Esophagus squamous epithelium (tissue), 5 donors: ENCODE results near the gene LONP2. TPM values are rescaled to one million over a fixed set of nuclear protein-coding genes. Genes with fewer than 3 reads are reported as not detected.
"Not testable (repeated sequence)": the region's sequence is repeated elsewhere in the genome, so short reads cannot be mapped to it uniquely, and the experiment has no call there.

ENCODE experiments used
- DNase-seq: peaks from one replicate; lab custom pipeline; 2025; lab: John Stamatoyannopoulos, UW
- H3K27ac ChIP-seq, 4 donors: fragments of 200-600 bp; sonication (generic); one replicate each; pipeline ENCODE4 v1.5.1; 2016 to 2019; ENCODE audit warnings: mild to moderate bottlenecking in 1 of 4
- H3K27me3 ChIP-seq, 4 donors: fragments of 200-600 bp; sonication (generic); 1 replicate in 3 of 4; 2 replicates in 1 of 4; pipeline versions ENCODE4 v1.5.1 to v1.6.0; 2017 to 2021; ENCODE audit warnings: antibody characterized with exemption in 1 of 4
- H3K36me3 ChIP-seq, 3 donors: fragments of 200-600 bp; sonication (generic); one replicate each; pipeline ENCODE4 v1.5.1; 2016 to 2019
- H3K4me1 ChIP-seq, 3 donors: fragments of 200-600 bp; sonication (generic); one replicate each; pipeline ENCODE4 v1.5.1; 2017 to 2019
- H3K4me3 ChIP-seq, 4 donors: fragments of 200-600 bp; sonication (generic); 1 replicate in 3 of 4; 2 replicates in 1 of 4; pipeline ENCODE4 v1.5.1; 2016 to 2019; ENCODE audit warnings: mild to moderate bottlenecking in 2 of 4, moderate library complexity in 1 of 4
- H3K9me3 ChIP-seq, 3 donors: fragments of 200-600 bp; sonication (generic); one replicate each; pipeline ENCODE4 v1.5.1; 2016 to 2019
- POLR2A ChIP-seq, 4 donors: fragments of 450-650 bp; IDR thresholded peaks; one replicate each; pipeline ENCODE4 v1.6.1; 2017; ENCODE audit warnings: antibody characterized with exemption in 4 of 4, mild to moderate bottlenecking in 4 of 4, moderate library complexity in 3 of 4
- WGBS, 2 donors: methylation state at CpG; one replicate each; pipeline ENCODE4 v1.1.5; 2018; 5-methylcytosine and 5-hydroxymethylcytosine counted together
- intact Hi-C: fragments of 100-400 bp; cut with DNase I; formaldehyde crosslinking; loops from one replicate; pipeline ENCODE4 v1.15.0; 2022
- total RNA-seq, 4 donors: library from RNA; depleted of rRNA; stranded (reverse); fragments of >200 nt; gene quantifications; one replicate each; pipeline ENCODE4 v1.1.0, GENCODE V29; 2016
- TF ChIP-seq, protein P1 (sequence below), 6 experiments: fragments of 450-650 bp in 4 of 6; fragments of 200-600 bp in 2 of 6; sonication (generic) in 2 of 6; IDR thresholded peaks; one replicate each; pipeline ENCODE4 v1.5.1; 2016 to 2019; ENCODE audit warnings: antibody characterized with exemption in 6 of 6, mild to moderate bottlenecking in 4 of 6, moderate library complexity in 4 of 6
- donor health status: DM: yes; HTN: yes; CAD: no.

LONP2 gene
- total RNA-seq, 4 donors from 2014 or later: 30.9 to 57.2 (median 40.3) TPM

DNA sequence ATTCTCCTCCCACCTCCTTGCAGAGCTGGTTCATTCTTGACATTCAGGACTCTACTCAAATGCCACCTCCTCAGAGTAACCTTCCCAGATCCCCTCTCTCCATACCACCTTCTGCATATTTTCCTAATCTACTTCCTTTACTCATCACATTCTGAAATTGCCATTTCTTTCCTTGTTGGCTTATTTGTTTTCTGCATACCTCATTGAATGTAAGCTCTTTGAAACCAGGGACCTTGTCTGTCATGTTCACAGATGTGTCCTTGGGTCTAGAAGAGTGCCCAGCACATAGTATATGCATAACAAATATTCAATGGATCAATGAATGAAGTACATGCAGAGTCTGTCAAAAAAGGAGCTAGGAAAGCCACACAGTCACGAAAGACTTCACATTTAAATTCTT is 7.8 kb upstream of the LONP2 start:
- 84 to 100% methylated on average over 1 of the region's 1 CpG for WGBS, 2 donors
- H3K4me1 ChIP-seq: no peaks in the 10 kb centered on the region
- no peak for DNase-seq
- TF ChIP-seq, protein P1, sequence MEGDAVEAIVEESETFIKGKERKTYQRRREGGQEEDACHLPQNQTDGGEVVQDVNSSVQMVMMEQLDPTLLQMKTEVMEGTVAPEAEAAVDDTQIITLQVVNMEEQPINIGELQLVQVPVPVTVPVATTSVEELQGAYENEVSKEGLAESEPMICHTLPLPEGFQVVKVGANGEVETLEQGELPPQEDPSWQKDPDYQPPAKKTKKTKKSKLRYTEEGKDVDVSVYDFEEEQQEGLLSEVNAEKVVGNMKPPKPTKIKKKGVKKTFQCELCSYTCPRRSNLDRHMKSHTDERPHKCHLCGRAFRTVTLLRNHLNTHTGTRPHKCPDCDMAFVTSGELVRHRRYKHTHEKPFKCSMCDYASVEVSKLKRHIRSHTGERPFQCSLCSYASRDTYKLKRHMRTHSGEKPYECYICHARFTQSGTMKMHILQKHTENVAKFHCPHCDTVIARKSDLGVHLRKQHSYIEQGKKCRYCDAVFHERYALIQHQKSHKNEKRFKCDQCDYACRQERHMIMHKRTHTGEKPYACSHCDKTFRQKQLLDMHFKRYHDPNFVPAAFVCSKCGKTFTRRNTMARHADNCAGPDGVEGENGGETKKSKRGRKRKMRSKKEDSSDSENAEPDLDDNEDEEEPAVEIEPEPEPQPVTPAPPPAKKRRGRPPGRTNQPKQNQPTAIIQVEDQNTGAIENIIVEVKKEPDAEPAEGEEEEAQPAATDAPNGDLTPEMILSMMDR (IDR thresholded peaks at IDR 0.05): no peak
- no peak for TF ChIP-seq POLR2A (IDR thresholded peaks at IDR 0.05)
- H3K9me3 ChIP-seq: no peaks in the 10 kb centered on the region
- H3K27me3 ChIP-seq: no peaks in the 10 kb centered on the region
- H3K36me3 ChIP-seq: no peaks in the 10 kb centered on the region
- no peak overlapping the region for H3K4me3 ChIP-seq
- no peak overlapping the region for H3K27ac ChIP-seq
- intact Hi-C loops: no loop called here

DNA sequence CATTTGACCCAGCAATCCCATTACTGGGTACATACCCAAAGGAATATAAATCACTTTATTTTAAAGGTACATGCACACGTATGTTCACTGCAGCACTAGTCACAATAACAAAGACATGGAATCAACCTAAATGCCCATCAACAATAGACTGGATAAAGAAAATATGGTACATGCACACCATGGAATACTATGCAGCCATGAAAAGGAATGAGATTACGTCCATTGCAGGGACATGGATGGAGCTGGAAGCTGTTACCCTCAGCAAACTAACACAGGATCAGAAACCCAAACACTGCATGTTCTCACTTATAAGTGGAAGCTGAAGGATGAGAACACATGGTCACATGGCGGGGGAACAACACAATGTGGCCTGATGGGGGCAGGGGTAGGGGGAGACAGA is 4.0 kb upstream of the LONP2 start:
- H3K27ac ChIP-seq, intact Hi-C loops, H3K4me3 ChIP-seq, DNase-seq, H3K36me3 ChIP-seq, H3K9me3 ChIP-seq, H3K27me3 ChIP-seq: not testable (repeated sequence)
- H3K4me1 ChIP-seq: peaks cover 4 to 11% (median 8%) of the 10 kb centered on the region in 3 donors
- WGBS, 2 donors: 86 to 96% methylated on average over 3 of the region's 3 CpGs

DNA sequence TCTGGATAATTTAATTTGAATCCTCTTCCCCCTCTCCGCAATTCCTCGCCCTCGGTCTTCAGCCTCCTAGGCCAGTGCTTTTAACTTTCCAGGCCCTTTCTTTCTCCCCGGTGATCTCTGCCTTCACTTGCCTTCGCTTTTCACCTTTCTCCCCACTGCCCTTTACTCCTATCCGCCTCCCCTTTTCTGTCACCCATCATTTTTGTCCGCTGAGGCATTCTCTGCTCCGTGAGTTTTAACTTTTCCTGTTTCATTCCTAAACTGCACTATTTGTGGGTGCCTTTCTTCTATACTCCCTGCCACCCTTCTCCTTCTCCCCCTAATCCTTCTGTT is 729 bp downstream of the LONP2 start:
- TF ChIP-seq POLR2A (IDR thresholded peaks at IDR 0.05): no peak
- TF ChIP-seq, protein P1 (IDR thresholded peaks at IDR 0.05): no peak
- peaks cover 29 to 51% (median 29%) of the 10 kb centered on the region in 3 donors for H3K4me1 ChIP-seq
- no peaks in the 10 kb centered on the region for H3K27me3 ChIP-seq
- DNase-seq: no peak
- H3K27ac ChIP-seq: peak overlapping the region; percentile 86 to 96 (median 93)
- H3K4me3 ChIP-seq: peak overlapping the region; percentile 72 to 97 (median 90)
- WGBS, 2 donors: 2 to 3% methylated on average over 8 of the region's 8 CpGs
- no peaks in the 10 kb centered on the region for H3K9me3 ChIP-seq
- intact Hi-C loops: no loop called here
- no peaks in the 10 kb centered on the region for H3K36me3 ChIP-seq

DNA sequence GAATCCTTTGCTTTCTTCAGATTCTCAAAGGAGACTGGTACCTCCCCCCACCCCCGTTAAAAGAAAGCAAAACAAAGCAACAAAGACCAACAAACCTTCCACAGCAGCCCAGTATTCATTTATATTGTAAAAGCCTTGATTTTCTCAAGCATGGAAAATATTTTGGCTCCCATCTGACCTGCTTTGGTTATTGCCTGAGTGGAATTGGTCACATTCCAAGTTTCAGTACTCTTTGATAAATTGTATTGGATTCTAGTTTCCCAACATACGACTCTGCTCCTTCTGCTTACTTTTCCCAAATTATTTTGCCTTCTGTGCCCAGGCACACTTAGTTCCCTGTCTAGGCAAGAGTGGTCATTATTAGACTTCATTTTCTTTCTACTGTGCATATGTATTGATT is 2.0 kb downstream of the LONP2 start:
- H3K4me1 ChIP-seq: peaks cover 29 to 64% (median 29%) of the 10 kb centered on the region in 3 donors
- 16 to 32% methylated on average over 2 of the region's 2 CpGs for WGBS, 2 donors

DNA sequence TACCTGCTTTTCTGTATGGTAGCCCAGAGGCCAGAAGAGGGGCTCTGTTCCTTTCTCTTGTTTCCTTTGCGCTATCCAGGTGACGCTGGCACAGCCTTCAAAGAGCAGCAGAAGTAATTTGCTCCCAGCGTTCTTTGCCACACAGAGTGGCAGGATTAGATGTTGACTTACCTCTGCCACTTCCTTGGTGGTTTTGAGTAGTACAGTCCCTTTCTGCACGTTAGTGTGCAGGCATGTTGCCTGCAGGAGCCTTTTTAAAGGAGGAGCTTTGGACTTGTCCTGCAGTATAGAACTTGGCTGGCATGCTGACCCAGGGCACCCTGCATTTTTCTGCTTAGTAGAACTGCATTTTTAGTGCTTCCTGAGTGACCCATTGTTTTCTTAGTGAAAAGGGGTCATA is 3.2 kb downstream of the LONP2 start, which contains the start of gene ABCC11:
Gene ABCC11, minus strand, starts transcription at position 229 of the 400 bp plus-strand sequence. CDS start 15,618 bp downstream, outside the sequence.
- TF ChIP-seq, protein P1 (IDR thresholded peaks at IDR 0.05): no peak
- no peak for TF ChIP-seq POLR2A (IDR thresholded peaks at IDR 0.05)
- intact Hi-C loops: no loop called here
- Histone ChIP-seq H3K27ac (peak within 1 kb of the TSS in 1 of 4 donors; percentile 86), H3K4me3 (no peak within 1 kb of the TSS), H3K9me3 (no peaks in the 10 kb centered on the region), H3K4me1 (peaks cover 29 to 71% (median 29%) of the 10 kb centered on the region in 3 donors), H3K36me3 (peaks cover 0 to 6% (median 0%) of the 10 kb centered on the region in 3 donors), H3K27me3 (no peaks in the 10 kb centered on the region)
- 26 to 28% methylated on average over 4 of the region's 4 CpGs for WGBS, 2 donors
- DNase-seq: no peak

More for the DNA sequence above, 2.0 kb downstream of the LONP2 start:
- no peaks in the 10 kb centered on the region for H3K27me3 ChIP-seq
- peak overlapping the region in 2 of 4 donors; percentile 86 to 96 for H3K27ac ChIP-seq
- H3K4me3 ChIP-seq: peak overlapping the region in 3 of 4 donors; percentile 72 to 97 (median 89)
- TF ChIP-seq POLR2A (IDR thresholded peaks at IDR 0.05): no peak
- TF ChIP-seq, protein P1 (IDR thresholded peaks at IDR 0.05): no peak
- intact Hi-C loops: no loop called here
- DNase-seq: no peak
- H3K36me3 ChIP-seq: no peaks in the 10 kb centered on the region
- H3K9me3 ChIP-seq: no peaks in the 10 kb centered on the region
